Measurements from ENCODE around the gene SETD3. TPM values are rescaled to one million over a fixed set of nuclear protein-coding genes. Genes with fewer than 3 reads are reported as not detected.

SETD3 gene
- polyA plus RNA-seq (ENCODE audit: insufficient read length in 3 of 3): 10 to 100 TPM; 57.4 to 67.0 (median 61.4) TPM
- long read RNA-seq, donor 1, transcript SETD3-202 (13 exons, 2,878 nt): major isoform, 12 of 34 reads
- long read RNA-seq, donor 1, partial matches to known transcripts: 22 of 34 reads
- long read RNA-seq, donor 1, other reads (novel, unspliced or antisense): 0 of 34 reads
- long read RNA-seq, donor 2, transcript SETD3-202 (13 exons, 2,878 nt): major isoform, 17 of 58 reads
- long read RNA-seq, donor 2, partial matches to known transcripts: 38 of 58 reads
- long read RNA-seq, donor 2, other reads (novel, unspliced or antisense): 0 of 58 reads
- long read RNA-seq, donor 3, transcript SETD3-202 (13 exons, 2,878 nt): major isoform, 10 of 30 reads
- long read RNA-seq, donor 3, partial matches to known transcripts: 20 of 30 reads
- long read RNA-seq, donor 3, other reads (novel, unspliced or antisense): 0 of 30 reads
- long read RNA-seq, donor 4, transcript SETD3-202 (13 exons, 2,878 nt): major isoform, 9 of 32 reads
- long read RNA-seq, donor 4, partial matches to known transcripts: 23 of 32 reads
- long read RNA-seq, donor 4, other reads (novel, unspliced or antisense): 0 of 32 reads
- long read RNA-seq, donor 5, transcript SETD3-202 (13 exons, 2,878 nt): major isoform, 9 of 9 reads
- long read RNA-seq, donor 5, partial matches to known transcripts: 0 of 9 reads
- long read RNA-seq, donor 5, other reads (novel, unspliced or antisense): 0 of 9 reads
- long read RNA-seq, donor 6, transcript SETD3-202 (13 exons, 2,878 nt): major isoform, 6 of 42 reads
- long read RNA-seq, donor 6, partial matches to known transcripts: 34 of 42 reads
- long read RNA-seq, donor 6, other reads (novel, unspliced or antisense): 0 of 42 reads
- long read RNA-seq, donor 7, transcript SETD3-202 (13 exons, 2,878 nt): major isoform, 15 of 22 reads
- long read RNA-seq, donor 7, partial matches to known transcripts: 7 of 22 reads
- long read RNA-seq, donor 7, other reads (novel, unspliced or antisense): 0 of 22 reads
- long read RNA-seq, donor 8, partial matches to known transcripts: 11 of 15 reads
- long read RNA-seq, donor 8, other reads (novel, unspliced or antisense): 0 of 15 reads
- long read RNA-seq, donor 9, transcript SETD3-202 (13 exons, 2,878 nt): major isoform, 25 of 59 reads
- long read RNA-seq, donor 9, partial matches to known transcripts: 33 of 59 reads
- long read RNA-seq, donor 9, other reads (novel, unspliced or antisense): 0 of 59 reads
- long read RNA-seq, donor 10, transcript SETD3-202 (13 exons, 2,878 nt): major isoform, 9 of 34 reads
- long read RNA-seq, donor 10, partial matches to known transcripts: 25 of 34 reads
- long read RNA-seq, donor 10, other reads (novel, unspliced or antisense): 0 of 34 reads
- long read RNA-seq, donor 11, transcript SETD3-202 (13 exons, 2,878 nt): major isoform, 5 of 5 reads
- long read RNA-seq, donor 11, partial matches to known transcripts: 0 of 5 reads
- long read RNA-seq, donor 11, other reads (novel, unspliced or antisense): 0 of 5 reads
- long read RNA-seq, donor 12, transcript SETD3-202 (13 exons, 2,878 nt): major isoform, 14 of 64 reads
- long read RNA-seq, donor 12, partial matches to known transcripts: 48 of 64 reads
- long read RNA-seq, donor 12, other reads (novel, unspliced or antisense): 0 of 64 reads
- long read RNA-seq, donor 13: 0 reads
- long read RNA-seq, donor 14: 0 reads
- long read RNA-seq, donor 15: 0 reads
- long read RNA-seq, donor 16, transcript SETD3-202 (13 exons, 2,878 nt): major isoform, 9 of 32 reads
- long read RNA-seq, donor 16, partial matches to known transcripts: 23 of 32 reads
- long read RNA-seq, donor 16, other reads (novel, unspliced or antisense): 0 of 32 reads

DNA sequence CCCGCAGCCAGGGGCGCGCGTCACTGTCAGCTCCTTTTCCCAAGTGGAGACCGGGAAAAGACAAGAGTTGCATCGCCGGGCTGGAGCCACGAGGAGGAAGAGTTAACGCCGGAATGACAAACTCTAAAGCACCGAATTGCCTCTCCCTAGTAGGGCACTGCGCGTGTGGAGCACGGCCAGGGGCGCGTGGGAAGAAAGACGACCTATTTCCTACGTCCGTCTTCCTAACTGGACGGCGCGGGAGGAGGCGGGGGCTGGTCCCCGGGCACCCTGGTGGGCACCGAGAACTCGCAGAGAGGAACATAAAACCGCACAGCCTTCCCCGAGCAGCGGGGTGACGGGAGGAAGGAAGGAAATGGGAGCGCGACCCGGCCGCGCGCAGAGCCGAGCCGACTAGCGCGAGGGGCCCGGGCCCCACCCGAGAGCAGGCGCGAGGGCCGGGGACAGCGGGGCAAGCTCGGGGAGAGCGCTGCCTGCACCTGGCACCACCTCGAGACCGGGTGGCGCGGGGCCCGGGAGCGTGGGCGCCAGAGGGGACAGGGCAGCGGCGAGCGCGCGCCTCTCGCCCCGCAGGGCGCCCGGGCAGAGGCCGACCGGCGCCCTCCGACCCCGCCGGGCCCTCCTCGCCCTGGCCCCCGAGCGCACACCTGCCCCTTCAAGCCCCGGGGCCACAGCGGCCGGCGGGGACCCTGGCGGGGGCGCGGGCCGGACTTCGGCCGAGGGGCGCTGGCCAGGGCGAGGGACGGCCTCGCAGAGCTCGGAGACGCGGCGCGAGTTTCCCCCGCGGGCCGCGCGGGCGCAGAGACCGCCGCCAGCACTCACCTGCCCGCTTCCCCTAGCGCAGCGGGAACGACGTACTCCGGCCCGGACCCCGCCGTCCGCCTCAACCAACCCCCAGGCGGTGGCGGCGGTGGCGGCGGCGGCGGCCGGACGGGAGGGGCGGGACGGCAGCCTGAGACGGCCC is at the start of gene SETD3:
Gene SETD3 (minus strand): TSS at position 954 of the 964 bp plus-strand sequence. CDS start 15,054 bp downstream, outside the sequence.
- DNase-seq: peak; percentile 42

DNA sequence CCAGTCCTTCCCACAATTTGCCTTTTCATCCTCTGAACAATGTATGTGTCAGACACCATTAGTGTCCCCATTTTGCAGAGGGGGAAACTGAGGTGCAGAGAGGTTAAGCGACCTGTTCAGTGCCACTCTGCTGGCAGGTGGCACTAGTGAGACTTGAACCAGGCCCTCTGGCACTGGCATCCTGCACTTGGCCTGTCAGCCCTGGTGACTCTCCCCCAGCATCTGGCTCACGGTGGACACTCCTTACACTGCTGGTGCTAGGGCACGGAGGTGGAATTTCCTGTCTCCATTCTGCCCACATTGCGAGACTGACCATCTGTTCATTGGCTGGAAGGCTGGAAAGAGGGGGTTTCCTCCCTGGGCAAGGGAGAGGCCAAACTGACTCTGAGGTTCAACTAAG is 49.2 kb upstream of the SETD3 start:
- DNase-seq: no peak

DNA sequence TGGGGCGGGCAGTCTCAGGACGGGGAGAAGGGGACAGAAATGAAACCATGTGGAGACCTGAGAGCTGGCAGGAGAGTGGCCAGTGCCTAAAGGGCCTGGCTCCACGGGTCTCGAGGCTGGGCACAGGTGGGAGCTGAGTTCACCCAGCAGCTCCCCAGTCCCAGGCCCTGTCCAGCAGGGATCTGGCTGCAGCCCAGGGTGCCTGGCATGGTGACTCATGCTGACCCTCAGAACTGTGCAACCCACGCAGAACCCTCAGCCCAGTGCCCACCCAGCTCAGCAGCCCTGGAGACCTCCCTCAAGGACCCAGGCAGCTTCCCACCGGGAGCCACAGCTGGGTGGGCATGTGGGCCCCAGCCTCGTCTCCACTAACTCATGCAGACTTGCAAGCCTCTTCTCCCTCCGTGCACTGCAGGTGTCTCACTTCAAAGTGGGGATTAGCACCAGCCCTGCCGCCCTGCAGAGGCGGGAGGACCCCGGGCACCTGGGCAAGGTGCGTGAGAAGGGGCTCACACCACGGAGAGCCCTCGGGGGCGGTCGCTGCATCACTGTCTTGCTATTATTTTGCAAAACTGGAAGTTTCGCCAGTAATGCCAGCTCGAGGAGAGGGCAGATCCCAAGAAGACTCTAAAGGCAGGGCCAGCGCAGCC is 46.9 kb upstream of the SETD3 start:
- DNase-seq: no peak

- no peak for DNase-seq
Observed at GRCh38 chr14:99527026-99527425, 46.4 kb upstream of the SETD3 start.

GRCh38 chr14:99525699-99526080 is 45.0 kb upstream of the SETD3 start:
- no peak for DNase-seq

- no peak for DNase-seq
Observed at GRCh38 chr14:99524804-99525698, 44.4 kb upstream of the SETD3 start.

GRCh38 chr14:99524091-99524661 is 43.5 kb upstream of the SETD3 start:
- DNase-seq: no peak

DNA sequence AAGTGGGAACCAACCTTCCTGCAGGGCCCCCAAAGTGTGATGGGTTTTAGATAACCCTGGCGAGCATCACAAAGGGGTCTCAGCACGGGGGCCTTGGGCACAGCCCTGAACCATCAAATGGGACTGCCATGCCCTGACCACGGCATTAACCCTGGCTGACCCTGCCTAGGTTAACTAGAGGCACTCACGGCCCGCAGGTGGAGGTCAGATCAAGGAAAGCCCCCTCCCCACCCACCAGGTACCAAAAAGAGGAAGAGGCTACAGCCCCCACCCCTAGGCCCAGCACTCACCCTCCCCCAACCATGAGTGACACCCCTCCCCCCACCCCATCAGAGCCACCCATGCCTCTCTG is 43.0 kb upstream of the SETD3 start:
- no peak for DNase-seq

DNA sequence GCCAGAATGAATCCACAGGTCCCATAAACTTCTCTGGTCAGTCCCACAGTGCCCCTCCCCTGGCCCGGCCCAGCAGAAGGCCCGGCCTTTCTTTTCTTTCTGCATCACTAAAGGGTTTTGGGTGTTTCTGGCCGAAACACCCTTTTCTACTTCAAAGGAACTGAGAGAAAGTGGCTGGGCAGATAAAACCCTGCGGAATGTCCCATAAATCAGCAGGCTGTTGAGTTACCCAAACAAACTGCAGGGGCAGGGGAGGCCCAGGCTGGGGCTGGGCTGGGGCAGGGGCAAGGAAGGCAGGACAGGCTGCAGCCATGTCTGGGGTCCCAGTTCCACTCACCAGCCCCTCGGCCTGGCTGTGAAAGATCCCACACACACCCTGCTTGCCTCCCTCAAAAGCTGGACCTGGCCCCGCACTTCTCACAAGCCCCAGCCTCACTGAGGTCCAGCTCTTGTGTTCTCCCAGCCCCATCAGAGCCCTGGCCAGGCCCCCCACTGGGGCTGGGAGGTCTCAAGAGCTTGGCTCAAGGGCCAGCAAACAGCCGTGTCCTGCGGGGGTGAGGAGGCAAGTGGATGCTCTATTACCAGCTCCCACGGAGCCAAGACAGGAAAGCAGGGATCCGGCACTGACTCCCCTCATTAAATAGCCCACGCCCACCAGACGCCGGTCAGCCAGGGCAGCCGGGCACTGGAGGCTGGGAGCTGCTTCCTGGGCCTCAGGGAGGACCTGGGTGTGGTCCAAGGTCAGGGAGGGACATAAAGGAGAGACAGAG is 42.5 kb upstream of the SETD3 start:
- DNase-seq: peak; percentile 71

- no peak for DNase-seq
Observed at GRCh38 chr14:99522457-99522891, 41.8 kb upstream of the SETD3 start.

DNA sequence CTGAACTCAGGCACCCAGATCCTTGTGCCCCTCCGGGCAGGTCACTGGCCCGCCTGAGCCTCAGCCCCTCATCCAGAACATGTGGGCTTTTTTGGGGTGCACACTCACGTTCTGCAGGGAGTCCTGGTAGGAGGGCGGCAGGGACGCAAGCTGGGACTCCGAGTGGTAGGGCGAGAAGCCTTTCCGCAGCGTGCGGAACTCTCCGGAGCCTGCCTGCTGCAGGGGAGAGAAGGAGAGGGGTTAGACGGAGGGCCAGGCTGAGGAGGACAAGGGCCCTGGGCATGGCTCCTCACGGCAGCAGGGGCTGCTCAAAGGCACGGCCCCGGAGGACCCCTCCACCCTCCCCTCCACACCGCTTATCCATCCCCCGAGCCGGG is 41.4 kb upstream of the SETD3 start:
- DNase-seq: no peak

GRCh38 chr14:99521176-99522024 is 40.7 kb upstream of the SETD3 start:
- DNase-seq: no peak

- DNase-seq: no peak
Observed at GRCh38 chr14:99520571-99521081, 40.0 kb upstream of the SETD3 start.

DNA sequence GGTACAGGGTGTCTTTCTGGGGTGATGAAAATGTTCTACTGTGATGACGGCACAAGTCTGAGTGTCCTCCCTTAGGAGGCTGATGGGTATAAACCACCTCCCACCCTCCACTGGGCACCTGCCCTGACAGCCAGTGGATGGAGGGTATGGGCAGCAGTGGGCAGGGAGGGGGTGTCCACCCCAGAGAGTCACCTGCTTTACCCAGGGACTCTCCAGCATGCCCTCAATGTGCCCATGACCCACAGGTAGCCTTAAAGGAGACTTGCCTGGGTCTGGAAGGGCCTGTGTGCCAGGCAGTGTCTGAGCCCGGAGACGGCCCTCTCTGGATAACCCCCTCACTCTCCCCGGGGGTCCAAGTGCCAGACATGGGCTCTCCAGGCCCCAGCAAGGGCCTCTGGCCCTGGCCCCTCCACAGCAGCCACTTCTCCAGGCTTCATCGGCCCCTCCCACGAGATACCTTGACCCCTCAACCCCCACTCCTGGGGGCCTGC is 39.3 kb upstream of the SETD3 start:
- no peak for DNase-seq

DNA sequence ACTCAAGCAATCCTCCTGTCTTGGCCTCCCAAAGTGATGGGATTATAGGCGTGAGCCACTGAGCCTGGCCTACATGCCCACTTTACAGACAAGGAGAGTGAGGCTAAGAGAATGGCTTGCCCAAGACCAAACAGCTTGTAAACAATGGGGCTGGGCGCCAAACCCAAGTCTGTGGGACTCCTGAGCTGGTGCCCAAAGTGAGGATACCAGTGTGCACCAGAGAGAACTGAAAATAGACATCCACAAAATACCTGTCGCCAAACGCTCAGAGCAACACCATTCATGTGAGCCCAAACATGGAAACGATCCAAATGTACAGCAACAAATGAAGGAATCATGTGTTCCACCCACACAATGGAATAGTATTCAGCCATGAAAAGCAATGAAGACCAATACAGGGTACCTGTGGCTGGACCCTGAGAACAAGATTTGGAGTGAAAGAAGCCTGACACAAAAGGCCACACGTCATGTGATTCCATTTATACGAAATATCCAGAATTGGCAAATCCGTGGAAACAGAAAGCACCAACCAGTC is 38.8 kb upstream of the SETD3 start:
- DNase-seq: no peak
